Measurements from ENCODE around the gene SMIM22. TPM values are rescaled to one million over a fixed set of nuclear protein-coding genes. Genes with fewer than 3 reads are reported as not detected.

The SMIM22 gene
- total and polyA plus RNA-seq, 2 of the 8 experiments (the other 6 are each of a cell fraction or from before 2014, with no cell fraction given): not detected

GRCh38 chr16:4767872-4768548 lies 27.2 kb upstream of the SMIM22 start:
- H2BK15ac ChIP-seq (ENCODE audit: low read length): peak overlapping the region; percentile 75
- H2BK5ac ChIP-seq (ENCODE audit: low read depth, low read length): peak overlapping the region; percentile 80
- ChIA-PET CTCF (ENCODE audit: partially characterized antibody) (no interaction called here), POLR2A (ENCODE audit: partially characterized antibody) (interaction anchor here (0.7 to 2.0 kb wide), 14 partner anchors 15 to 175 kb away, joined by 3 to 8 read pairs (median 4); partner anchors contain the start of genes ANKS3, DNAAF8, MGRN1 and NUDT16L1)
- peak overlapping the region; percentile 37 to 99 (median 74) for H3K4me3 ChIP-seq (ENCODE audit: extremely low read depth in 1 of 4, insufficient read depth in 2 of 4, low read depth in 3 of 4, low read length in 4 of 4)
- peaks cover 0 to 3% (median 1%) of the 10 kb centered on the region in 4 experiments; a peak in 2 of 7 replicates for H3K4me1 ChIP-seq (replicated peaks in 1 of 4; ENCODE audit: control insufficient read depth in 3 of 4, insufficient read depth in 4 of 4, low read length in 3 of 4)
- H3K56ac ChIP-seq (replicated peaks; ENCODE audit: insufficient read length, low read depth, low read length): peak overlapping the region; percentile 74
- H3K9ac ChIP-seq (replicated peaks in 1 of 4; ENCODE audit: extremely low read depth in 1 of 4, low read depth in 3 of 4, low read length in 3 of 4): peak overlapping the region in 3 of 4 experiments; percentile 46 to 88 (median 48); a peak in 5 of 7 replicates
- H2BK120ac ChIP-seq (replicated peaks; ENCODE audit: low read depth, low read length): no peak overlapping the region
- no peak overlapping the region for H2BK12ac ChIP-seq (ENCODE audit: low read depth, low read length)
- H4K5ac ChIP-seq (ENCODE audit: insufficient read length, low read depth, low read length): peak overlapping the region; percentile 82
- no peak overlapping the region for H4K8ac ChIP-seq (ENCODE audit: extremely low read depth, insufficient read depth, low read length)
- no peak for FAIRE-seq
- peaks cover 0 to 7% of the 10 kb centered on the region in 2 experiments for H4K20me1 ChIP-seq (replicated peaks in 1 of 2; ENCODE audit: control insufficient read depth in 1 of 2, insufficient read depth in 2 of 2, low read length in 2 of 2)
- peak overlapping the region; percentile 71; the same call in 1 of the 2 replicates for H3K18ac ChIP-seq (ENCODE audit: extremely low read depth, low read length)
- peaks cover 0 to 5% (median 4%) of the 10 kb centered on the region in 4 experiments; a peak in 6 of 8 replicates for H3K36me3 ChIP-seq (ENCODE audit: control insufficient read depth in 2 of 4, insufficient read depth in 4 of 4, low read length in 3 of 4)
- no peak overlapping the region for H3K4ac ChIP-seq (replicated peaks; ENCODE audit: insufficient read length, low read depth, low read length)
- DNase-seq (ENCODE audit: low read depth in 1 of 2, low spot score in 2 of 2): no peak
- 0 out of 2 replicates have a peak overlapping the region, but pooled peaks have one; percentile 51 for H2AFZ ChIP-seq (ENCODE audit: low read length)
- H2BK20ac ChIP-seq (ENCODE audit: low read length): no peak overlapping the region
- no peaks in the 10 kb centered on the region for H3K27me3 ChIP-seq (replicated peaks in 1 of 4; ENCODE audit: control insufficient read depth in 3 of 4, extremely low read depth in 1 of 4, insufficient read depth in 3 of 4, low read length in 3 of 4)
- H3K27ac ChIP-seq (ENCODE audit: low read depth, low read length): peak overlapping the region; percentile 63; the same call in 1 of the 2 replicates
- H3K79me1 ChIP-seq (ENCODE audit: low read depth, low read length): peaks cover 5% of the 10 kb centered on the region; the same call in 1 of the 2 replicates
- WGBS, 2 experiments (ENCODE audit: extremely low coverage in 1 of 2, insufficient coverage in 1 of 2, insufficient read length in 1 of 2, insufficient replicate concordance in 2 of 2, low coverage in 1 of 2, low lambda C conversion rate in 2 of 2, missing lambda C conversion rate in 1 of 2): 70% methylated on average over 17 of the region's 17 CpGs; no CpG with 5 or more reads in 1 of the 2 experiments
- peaks cover 0 to 15% of the 10 kb centered on the region in 2 experiments; a peak in 2 of 4 replicates for H3K79me2 ChIP-seq (ENCODE audit: control insufficient read depth in 1 of 2, insufficient read depth in 2 of 2, low read length in 2 of 2)
- peaks cover 13% of the 10 kb centered on the region for H3K23me2 ChIP-seq (ENCODE audit: low read depth, low read length)
- no peak overlapping the region for H3K23ac ChIP-seq (ENCODE audit: insufficient read length)
- peak overlapping the region; percentile 88 for H4K91ac ChIP-seq (replicated peaks; ENCODE audit: insufficient read length, low read length)
- H2AK5ac ChIP-seq (ENCODE audit: low read depth, low read length): no peak overlapping the region
- no peaks in the 10 kb centered on the region for H3K9me3 ChIP-seq (ENCODE audit: insufficient read depth in 2 of 2, low read depth in 1 of 2, low read length in 1 of 2)
- peak overlapping the region; percentile 68 to 85 for H3K4me2 ChIP-seq (ENCODE audit: insufficient read depth in 1 of 2, low read depth in 2 of 2, low read length in 2 of 2)
- H3K14ac ChIP-seq (ENCODE audit: insufficient read length): no peak overlapping the region
- TF ChIP-seq CTCF (IDR thresholded peaks at IDR 0.05; ENCODE audit: control extremely low read depth in 1 of 3, insufficient read depth in 1 of 3, low read depth in 1 of 3, low read length in 3 of 3): no peak
- TF ChIP-seq NRF1 (IDR thresholded peaks at IDR 0.05; ENCODE audit: low read depth, low read length): no peak
- TF ChIP-seq ATF2 (IDR thresholded peaks at IDR 0.05; ENCODE audit: low read length): no peak
- TF ChIP-seq USF2 (IDR thresholded peaks at IDR 0.05; ENCODE audit: low read length): no peak
- TF ChIP-seq SAP30 (IDR thresholded peaks at IDR 0.05; ENCODE audit: insufficient read depth, insufficient replicate concordance, low read length): no peak

Measured in H1 (cell line).